K562 (cell line): ENCODE results near the gene TMEM132D. TPM values are rescaled to one million over a fixed set of nuclear protein-coding genes. Genes with fewer than 3 reads are reported as not detected.

Experiments used
- ATAC-seq: fragments of 200-7000 bp; cut with Tn5 transposase; 3 replicates; pipeline ENCODE4 v1.9.1; 2020; ENCODE audit warnings: moderate library complexity
- BruUV-seq: library from RNA; stranded (reverse); fragments of 400-500 nt; replicated peaks from 2 replicates; lab custom pipeline; 2021; lab: Mats Ljungman, UMichigan
- CTCF ChIA-PET: fragments of 300-600 bp; formaldehyde crosslinking; extraction: SDS; loops from one replicate; lab custom pipeline; 2021; ENCODE audit warnings: low intra/inter-chr PET ratio; lab: Yijun Ruan, JAX
- POLR2A ChIA-PET: fragments of 300-600, 350-650 bp; sonication (Branson Sonifier 250); formaldehyde crosslinking; extraction: SDS; loops from one replicate; lab custom pipeline; 2021; ENCODE audit warnings: antibody characterized with exemption, inconsistent platforms; lab: Yijun Ruan, JAX
- DNase-seq, 4 experiments: peaks; one replicate each; pipeline versions ENCODE4 v3.0.0 to v3.0.0-alpha.2; 2011 to 2018; ENCODE audit warnings: low spot score in 3 of 4, mixed read lengths in 3 of 4; ENCODE audit errors: extremely low read depth in 1 of 4
- FAIRE-seq: peaks from 2 replicates; lab custom pipeline; 2011; peaks lifted over from hg19 to GRCh38; lab: Jason Lieb, UNC
- H2AFZ ChIP-seq: 2 replicates; pipeline ENCODE4 v1.6.0; 2011; ENCODE audit warnings: low read depth, low read length, control low read depth, inconsistent platforms
- H3K27ac ChIP-seq: fragments of 200-600 bp; 3 replicates; pipeline ENCODE4 v1.8.0; 2011; ENCODE audit warnings: low read depth, mild to moderate bottlenecking, control low read depth, inconsistent platforms, low read length, moderate library complexity, mixed read lengths; ENCODE audit errors: extremely low read depth
- H3K27me3 ChIP-seq, 2 experiments: fragments of 300-600 bp in 1 of 2; 2 replicates in 1 of 2; 3 replicates in 1 of 2; pipeline versions ENCODE4 v1.6.0 to v1.8.0; 2011; ENCODE audit warnings: inconsistent platforms in 2 of 2, low read length in 2 of 2, mild to moderate bottlenecking in 1 of 2, mixed read lengths in 1 of 2, moderate library complexity in 1 of 2; ENCODE audit not compliant: control insufficient read depth in 2 of 2, insufficient read depth in 2 of 2
- H3K36me3 ChIP-seq: fragments of 300-600 bp; 3 replicates; pipeline ENCODE4 v1.8.0; 2011; ENCODE audit warnings: mild to moderate bottlenecking, low read length, inconsistent platforms; ENCODE audit not compliant: control insufficient read depth, insufficient read depth
- H3K4me1 ChIP-seq, 2 experiments: fragments of 200-600 bp in 1 of 2; replicated peaks in 1 of 2; 2 replicates in 1 of 2; 3 replicates in 1 of 2; pipeline versions ENCODE4 v1.5.1 to v1.8.0; 2011; ENCODE audit warnings: inconsistent platforms in 2 of 2, low read length in 2 of 2, mild to moderate bottlenecking in 1 of 2, mixed read lengths in 1 of 2, moderate library complexity in 1 of 2; ENCODE audit not compliant: control insufficient read depth in 2 of 2, insufficient read depth in 2 of 2
- H3K4me2 ChIP-seq: 2 replicates; pipeline ENCODE4 v1.6.1; 2011; ENCODE audit warnings: low read length, control low read depth, inconsistent platforms, mixed read lengths; ENCODE audit not compliant: insufficient read depth
- H3K4me3 ChIP-seq: fragments of 200-600 bp; sonication (generic), shearing (Covaris generic); 2 replicates; pipeline ENCODE4 v1.5.1; 2016; ENCODE audit warnings: control low read depth, inconsistent platforms
- H3K79me2 ChIP-seq: fragments of 200-600 bp; 3 replicates; pipeline ENCODE4 v1.8.0; 2011; ENCODE audit warnings: low read length, inconsistent platforms; ENCODE audit not compliant: control insufficient read depth, insufficient read depth
- H3K9ac ChIP-seq, 2 experiments: 2 replicates each; pipeline versions ENCODE4 v1.6.0 to v1.6.1; 2011; ENCODE audit warnings: low read depth in 2 of 2, low read length in 2 of 2, control low read depth in 1 of 2, inconsistent platforms in 1 of 2, mild to moderate bottlenecking in 1 of 2, mixed read lengths in 1 of 2; ENCODE audit not compliant: insufficient read depth in 1 of 2
- H3K9me1 ChIP-seq: one replicate; pipeline ENCODE4 v1.6.0; 2011; ENCODE audit warnings: inconsistent platforms, mild to moderate bottlenecking, low read length, moderate library complexity; ENCODE audit not compliant: control insufficient read depth, insufficient read depth
- H3K9me3 ChIP-seq: replicated peaks from 2 replicates; pipeline ENCODE4 v1.5.1; 2011; ENCODE audit warnings: low read depth, low read length, inconsistent platforms; ENCODE audit not compliant: control insufficient read depth, insufficient read depth
- H4K20me1 ChIP-seq: replicated peaks from 2 replicates; pipeline ENCODE4 v1.6.1; 2011; ENCODE audit warnings: low read length, inconsistent platforms, mixed read lengths; ENCODE audit not compliant: control insufficient read depth, insufficient read depth
- DACH1 ChIP-seq: fragments of 450-650 bp; IDR thresholded peaks from 2 replicates; pipeline ENCODE4 v1.6.1; 2018; ENCODE audit not compliant: partially characterized antibody
- FOXA1 ChIP-seq: fragments of 450-650 bp; IDR thresholded peaks from 2 replicates; pipeline ENCODE4 v1.6.1; 2016; ENCODE audit warnings: mild to moderate bottlenecking, borderline replicate concordance
- FOXK2 ChIP-seq, 2 experiments: fragments of 450-650 bp; IDR thresholded peaks in 1 of 2; conservative IDR thresholded peaks in 1 of 2; 2 replicates each; pipeline ENCODE4 v1.6.1; 2016; ENCODE audit warnings: low read depth in 2 of 2, mild to moderate bottlenecking in 1 of 2
- HDAC6 ChIP-seq: IDR thresholded peaks from 2 replicates; pipeline ENCODE4 v1.6.1; 2012; ENCODE audit warnings: low read depth, mild to moderate bottlenecking, control low read depth, inconsistent platforms, low read length, moderate library complexity
- MYBL2 ChIP-seq, 2 experiments: fragments of 450-650 bp in 1 of 2; sonication (generic) in 1 of 2; formaldehyde crosslinking in 1 of 2; IDR thresholded peaks; 2 replicates each; pipeline versions ENCODE4 v1.6.1 to v1.8.1; 2017 to 2022; ENCODE audit warnings: borderline replicate concordance in 1 of 2, inconsistent platforms in 1 of 2, low read depth in 1 of 2, mild to moderate bottlenecking in 1 of 2, missing genetic modification reagents in 1 of 2, moderate library complexity in 1 of 2
- NCOR1 ChIP-seq: fragments of 450-650 bp; IDR thresholded peaks from 2 replicates; pipeline ENCODE4 v1.6.1; 2016; ENCODE audit warnings: mild to moderate bottlenecking, moderate library complexity
- SMAD4 ChIP-seq: fragments of 250-450 bp; sonication (Bioruptor Pico); conservative IDR thresholded peaks from 2 replicates; pipeline ENCODE4 v1.8.0; 2021; ENCODE audit warnings: inconsistent platforms, mild to moderate bottlenecking, moderate library complexity
- SRSF3 ChIP-seq: fragments of 200-400 bp; formaldehyde crosslinking; IDR thresholded peaks from 2 replicates; pipeline ENCODE4 v1.6.1; 2016; ENCODE audit warnings: mild to moderate bottlenecking, low read length, moderate library complexity; ENCODE audit not compliant: insufficient read depth
- ZNF551 ChIP-seq: fragments of 250-450 bp; sonication (Bioruptor Pico); IDR thresholded peaks from 2 replicates; pipeline ENCODE4 v1.5.0; 2021; ENCODE audit warnings: mild to moderate bottlenecking, moderate library complexity
- ZNF778 ChIP-seq: fragments of 450-650 bp; formaldehyde crosslinking; IDR thresholded peaks from 2 replicates; pipeline ENCODE4 v1.4.0; 2020; ENCODE audit warnings: mild to moderate bottlenecking, moderate library complexity
- WGBS: fragments of 100-300 bp; shearing (Covaris generic); methylation state at CpG from one replicate; pipeline ENCODE4 v1.1.6; 2016; ENCODE audit warnings: low coverage, mixed read lengths; ENCODE audit not compliant: insufficient coverage; ENCODE audit errors: missing lambda C conversion rate; 5-methylcytosine and 5-hydroxymethylcytosine counted together
- in situ Hi-C: fragments of 300-500 bp; cut with MboI; formaldehyde crosslinking; loops from 4 replicates; pipeline ENCODE4 v1.15.0; 2018; ENCODE audit warnings: inconsistent platforms, mixed read lengths
- intact Hi-C: fragments of 100-400 bp; cut with micrococcal nuclease; formaldehyde crosslinking; loops from 2 replicates; pipeline ENCODE4 v1.14.2; 2022
- polyA plus RNA-seq, 8 experiments: library from polyadenylated mRNA; depleted of rRNA in 4 of 8; stranded (reverse) in 5 of 8; unstranded in 3 of 8; fragments of >200 nt; fragmentation: Nextera tagmentation in 2 of 8; fragmentation: Illumina TruSeq in 1 of 8; extraction: Ambion mirVana in 2 of 8; extraction: Trizol in 1 of 8; gene quantifications; 2 replicates each; pipeline versions ENCODE4 v1.2.1 to v1.2.3, GENCODE V29; 2011 to 2014; ENCODE audit warnings: inconsistent platforms in 1 of 8, missing spikeins in 1 of 8
- total RNA-seq, 7 experiments: library from RNA; depleted of rRNA in 6 of 7; stranded (reverse); fragments of >200 nt in 6 of 7; fragmentation: Illumina TruSeq in 2 of 7; extraction: Trizol in 2 of 7; gene quantifications; 2 replicates each; pipeline versions ENCODE4 v1.2.1 to v1.2.3, GENCODE V29; 2011 to 2021; ENCODE audit warnings: low replicate concordance in 1 of 7
- TF ChIP-seq, protein P1 (sequence below), 3 experiments: fragments of 200-800 bp in 1 of 3; sonication (Bioruptor generic) in 1 of 3; sonication (generic) in 1 of 3; formaldehyde crosslinking in 1 of 3; IDR thresholded peaks; 2 replicates each; pipeline versions ENCODE4 v1.6.1 to v1.8.0; 2016 to 2022; ENCODE audit warnings: mild to moderate bottlenecking in 2 of 3, missing compliant biosample characterization in 2 of 3, missing genetic modification characterization in 2 of 3, missing genetic modification reagents in 1 of 3
- TF ChIP-seq, protein P2 (sequence below): IDR thresholded peaks from 2 replicates; pipeline ENCODE4 v1.6.1; 2014; ENCODE audit warnings: antibody characterized with exemption
- TF ChIP-seq, protein P3 (sequence below): sonication (generic); formaldehyde crosslinking; IDR thresholded peaks from 2 replicates; pipeline ENCODE4 v1.8.0; 2022; ENCODE audit warnings: mild to moderate bottlenecking, missing genetic modification reagents, borderline replicate concordance

TMEM132D gene
- total and polyA plus RNA-seq, 9 of the 15 experiments (the other 6 are each of a cell fraction or from before 2014, with no cell fraction given): not detected

DNA sequence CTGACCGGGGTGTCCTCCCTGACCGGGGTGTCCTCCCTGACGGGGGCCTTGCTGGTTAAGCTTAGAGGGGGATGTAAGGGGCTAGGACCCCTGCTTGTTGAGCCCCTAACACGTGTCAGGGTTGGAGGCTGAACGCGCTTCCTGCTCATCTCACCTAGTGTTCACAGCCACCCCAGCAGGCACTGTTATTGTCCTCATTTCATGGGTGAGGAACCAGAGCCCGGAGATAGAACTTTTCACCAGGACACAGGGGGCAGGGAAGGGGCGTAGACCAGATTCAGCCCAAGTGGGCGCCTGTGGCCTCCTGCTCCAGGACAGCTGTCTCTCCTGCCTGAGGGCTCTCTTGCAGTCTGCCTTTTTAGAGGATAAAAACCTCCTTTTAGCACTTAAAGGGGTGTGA, 814.2 kb downstream of the TMEM132D start:
- in situ Hi-C loops: no loop called here
- Histone ChIP-seq H3K4me3 (no peak overlapping the region), H2AFZ (no peak overlapping the region), H3K4me1 (no peaks in the 10 kb centered on the region), H4K20me1 (no peaks in the 10 kb centered on the region), H3K9me3 (no peaks in the 10 kb centered on the region), H3K27ac (no peak overlapping the region), H3K36me3 (no peaks in the 10 kb centered on the region), H3K9ac (no peak overlapping the region), H3K9me1 (no peaks in the 10 kb centered on the region)
- CTCF ChIA-PET: no interaction called here
- no TSS peak for BruUV-seq
- POLR2A ChIA-PET: no interaction called here
- no peak for ATAC-seq
- WGBS: 5% methylated on average over 9 of the region's 9 CpGs
- no peak for TF ChIP-seq NCOR1
- TF ChIP-seq FOXA1: no peak
- no peak for TF ChIP-seq MYBL2 (IDR thresholded peaks at IDR 0.05; ENCODE audit: low read depth)
- TF ChIP-seq MYBL2 (CRISPR knock-in tag; IDR thresholded peaks at IDR 0.05; ENCODE audit: borderline replicate concordance): no peak
- no peak for TF ChIP-seq FOXK2 (conservative IDR thresholded peaks at IDR 0.05 in 1 of 2, IDR thresholded peaks at IDR 0.05 in 1 of 2; ENCODE audit: low read depth in 2 of 2)
- TF ChIP-seq, protein P1, sequence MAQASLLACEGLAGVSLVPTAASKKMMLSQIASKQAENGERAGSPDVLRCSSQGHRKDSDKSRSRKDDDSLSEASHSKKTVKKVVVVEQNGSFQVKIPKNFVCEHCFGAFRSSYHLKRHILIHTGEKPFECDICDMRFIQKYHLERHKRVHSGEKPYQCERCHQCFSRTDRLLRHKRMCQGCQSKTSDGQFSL (CRISPR knock-in tag; IDR thresholded peaks at IDR 0.05): no peak
- TF ChIP-seq, protein P1 (tag; IDR thresholded peaks at IDR 0.05): no peak
- TF ChIP-seq, protein P2, sequence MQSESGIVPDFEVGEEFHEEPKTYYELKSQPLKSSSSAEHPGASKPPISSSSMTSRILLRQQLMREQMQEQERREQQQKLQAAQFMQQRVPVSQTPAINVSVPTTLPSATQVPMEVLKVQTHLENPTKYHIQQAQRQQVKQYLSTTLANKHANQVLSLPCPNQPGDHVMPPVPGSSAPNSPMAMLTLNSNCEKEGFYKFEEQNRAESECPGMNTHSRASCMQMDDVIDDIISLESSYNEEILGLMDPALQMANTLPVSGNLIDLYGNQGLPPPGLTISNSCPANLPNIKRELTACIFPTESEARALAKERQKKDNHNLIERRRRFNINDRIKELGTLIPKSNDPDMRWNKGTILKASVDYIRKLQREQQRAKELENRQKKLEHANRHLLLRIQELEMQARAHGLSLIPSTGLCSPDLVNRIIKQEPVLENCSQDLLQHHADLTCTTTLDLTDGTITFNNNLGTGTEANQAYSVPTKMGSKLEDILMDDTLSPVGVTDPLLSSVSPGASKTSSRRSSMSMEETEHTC: no peak
- TF ChIP-seq ZNF551 (CRISPR knock-in tag): no peak
- TF ChIP-seq ZNF778 (CRISPR knock-in tag): no peak
- no peak for TF ChIP-seq SRSF3
- no peak for TF ChIP-seq DACH1
- TF ChIP-seq HDAC6: no peak
- no peak for TF ChIP-seq SMAD4 (CRISPR knock-in tag)
- TF ChIP-seq, protein P3, sequence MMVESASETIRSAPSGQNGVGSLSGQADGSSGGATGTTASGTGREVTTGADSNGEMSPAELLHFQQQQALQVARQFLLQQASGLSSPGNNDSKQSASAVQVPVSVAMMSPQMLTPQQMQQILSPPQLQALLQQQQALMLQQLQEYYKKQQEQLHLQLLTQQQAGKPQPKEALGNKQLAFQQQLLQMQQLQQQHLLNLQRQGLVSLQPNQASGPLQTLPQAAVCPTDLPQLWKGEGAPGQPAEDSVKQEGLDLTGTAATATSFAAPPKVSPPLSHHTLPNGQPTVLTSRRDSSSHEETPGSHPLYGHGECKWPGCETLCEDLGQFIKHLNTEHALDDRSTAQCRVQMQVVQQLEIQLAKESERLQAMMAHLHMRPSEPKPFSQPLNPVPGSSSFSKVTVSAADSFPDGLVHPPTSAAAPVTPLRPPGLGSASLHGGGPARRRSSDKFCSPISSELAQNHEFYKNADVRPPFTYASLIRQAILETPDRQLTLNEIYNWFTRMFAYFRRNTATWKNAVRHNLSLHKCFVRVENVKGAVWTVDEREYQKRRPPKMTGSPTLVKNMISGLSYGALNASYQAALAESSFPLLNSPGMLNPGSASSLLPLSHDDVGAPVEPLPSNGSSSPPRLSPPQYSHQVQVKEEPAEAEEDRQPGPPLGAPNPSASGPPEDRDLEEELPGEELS (CRISPR knock-in tag): no peak
- TF ChIP-seq, all 486 proteins: peak for 0
- no peak overlapping the region for H3K4me2 ChIP-seq
- no peaks in the 10 kb centered on the region for H3K79me2 ChIP-seq
- FAIRE-seq: no peak
- peaks cover 0 to 22% of the 10 kb centered on the region in 2 experiments; a peak in 3 of 5 replicates for H3K27me3 ChIP-seq
- intact Hi-C loops: no loop called here
- DNase-seq: no peak
